C4-2B (cell line): ENCODE data around the gene CBX3.

Source experiments
- H3K27ac ChIP-seq: fragments of 450-650 bp; 2 replicates; pipeline ENCODE4 v1.5.1; 2017
- ZFX ChIP-seq: fragments of 450-650 bp; IDR thresholded peaks from 2 replicates; pipeline ENCODE4 v1.6.1; 2017
- TF ChIP-seq, protein P1 (sequence below): fragments of 450-650 bp; conservative IDR thresholded peaks from 2 replicates; pipeline ENCODE4 v1.5.1; 2017; ENCODE audit warnings: mild to moderate bottlenecking

CBX3 gene

DNA sequence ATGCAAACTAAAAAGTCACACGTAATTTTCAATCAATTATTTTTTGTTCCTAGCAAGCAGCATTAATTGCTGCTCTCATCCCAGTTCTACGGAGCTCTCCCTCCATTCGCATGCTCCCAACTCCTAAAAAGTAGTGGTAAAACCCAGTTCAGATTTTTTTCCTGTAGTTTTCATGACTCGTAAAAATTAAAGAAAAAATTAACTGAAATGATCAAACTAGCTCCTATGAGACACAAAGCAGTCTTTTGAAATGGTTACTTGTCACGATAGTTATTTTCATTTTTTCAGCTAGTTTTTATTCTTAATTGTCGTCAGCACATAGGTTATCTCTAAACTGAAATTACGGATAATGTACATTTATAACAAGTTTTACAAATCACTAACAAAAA lies 2.8 kb upstream of the CBX3 start:
- no peak for TF ChIP-seq ZFX
- TF ChIP-seq, protein P1, sequence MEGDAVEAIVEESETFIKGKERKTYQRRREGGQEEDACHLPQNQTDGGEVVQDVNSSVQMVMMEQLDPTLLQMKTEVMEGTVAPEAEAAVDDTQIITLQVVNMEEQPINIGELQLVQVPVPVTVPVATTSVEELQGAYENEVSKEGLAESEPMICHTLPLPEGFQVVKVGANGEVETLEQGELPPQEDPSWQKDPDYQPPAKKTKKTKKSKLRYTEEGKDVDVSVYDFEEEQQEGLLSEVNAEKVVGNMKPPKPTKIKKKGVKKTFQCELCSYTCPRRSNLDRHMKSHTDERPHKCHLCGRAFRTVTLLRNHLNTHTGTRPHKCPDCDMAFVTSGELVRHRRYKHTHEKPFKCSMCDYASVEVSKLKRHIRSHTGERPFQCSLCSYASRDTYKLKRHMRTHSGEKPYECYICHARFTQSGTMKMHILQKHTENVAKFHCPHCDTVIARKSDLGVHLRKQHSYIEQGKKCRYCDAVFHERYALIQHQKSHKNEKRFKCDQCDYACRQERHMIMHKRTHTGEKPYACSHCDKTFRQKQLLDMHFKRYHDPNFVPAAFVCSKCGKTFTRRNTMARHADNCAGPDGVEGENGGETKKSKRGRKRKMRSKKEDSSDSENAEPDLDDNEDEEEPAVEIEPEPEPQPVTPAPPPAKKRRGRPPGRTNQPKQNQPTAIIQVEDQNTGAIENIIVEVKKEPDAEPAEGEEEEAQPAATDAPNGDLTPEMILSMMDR = no peak
- no peak overlapping the region for H3K27ac ChIP-seq

DNA sequence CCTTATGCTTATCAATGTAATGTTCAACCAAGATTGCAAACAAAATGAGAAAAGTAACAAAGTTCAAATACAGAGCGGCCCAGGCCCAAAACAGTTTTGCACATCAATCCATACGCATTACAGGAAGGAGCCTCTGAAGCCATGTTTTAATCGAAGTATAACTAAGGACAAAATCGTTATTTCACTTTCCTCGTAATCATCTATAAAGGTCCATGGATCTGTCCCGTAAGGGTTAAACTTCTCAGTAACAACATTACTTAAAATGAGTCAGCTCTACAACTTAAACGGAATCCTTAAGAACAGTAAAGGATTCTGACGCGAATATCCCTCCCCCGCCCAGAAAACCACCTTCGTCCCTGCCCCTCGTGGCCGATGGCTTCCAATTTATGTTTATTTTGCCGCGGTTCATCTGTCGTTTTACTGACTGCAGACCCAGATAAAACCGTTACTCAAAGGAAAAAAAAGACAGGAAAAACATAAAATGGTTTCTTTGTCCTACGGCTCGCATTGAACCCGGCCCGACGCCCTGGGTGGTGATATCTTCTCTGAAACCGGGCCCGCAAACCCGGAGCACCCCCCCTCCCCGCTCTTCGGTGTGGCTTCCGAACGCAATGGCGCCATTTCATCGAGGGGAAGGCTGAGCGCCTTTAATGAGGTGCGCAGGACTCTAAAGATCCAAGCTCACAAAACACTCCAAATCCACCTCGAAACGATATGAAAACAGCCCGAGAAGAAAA lies 2.1 kb upstream of the CBX3 start:
- peak overlapping the region; percentile 100 for H3K27ac ChIP-seq
- TF ChIP-seq, protein P1 = no peak

DNA sequence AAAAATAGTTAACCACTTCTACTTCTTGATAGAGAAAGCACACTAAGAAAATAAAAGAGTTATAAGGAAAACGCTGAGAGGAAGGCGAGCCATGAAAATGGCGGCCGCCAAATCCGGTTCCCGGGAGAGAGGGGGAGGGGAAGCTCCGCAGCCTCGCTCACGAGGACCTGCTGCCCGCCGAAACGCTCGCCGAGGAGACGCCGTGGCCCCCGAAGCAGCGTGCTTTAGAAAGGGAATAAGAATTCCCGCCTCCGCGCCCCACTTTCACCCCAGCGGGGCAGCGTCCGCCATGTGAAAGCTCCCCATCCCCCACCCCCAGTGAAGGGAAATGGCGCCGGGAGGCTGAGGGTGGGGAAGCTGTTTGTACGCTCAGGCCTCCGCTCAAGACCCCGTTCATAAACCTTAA lies 1.5 kb upstream of the CBX3 start:
- TF ChIP-seq ZFX = 0 out of 2 replicates have a peak, but pooled peaks have one; percentile 39
- TF ChIP-seq, protein P1 = no peak

DNA sequence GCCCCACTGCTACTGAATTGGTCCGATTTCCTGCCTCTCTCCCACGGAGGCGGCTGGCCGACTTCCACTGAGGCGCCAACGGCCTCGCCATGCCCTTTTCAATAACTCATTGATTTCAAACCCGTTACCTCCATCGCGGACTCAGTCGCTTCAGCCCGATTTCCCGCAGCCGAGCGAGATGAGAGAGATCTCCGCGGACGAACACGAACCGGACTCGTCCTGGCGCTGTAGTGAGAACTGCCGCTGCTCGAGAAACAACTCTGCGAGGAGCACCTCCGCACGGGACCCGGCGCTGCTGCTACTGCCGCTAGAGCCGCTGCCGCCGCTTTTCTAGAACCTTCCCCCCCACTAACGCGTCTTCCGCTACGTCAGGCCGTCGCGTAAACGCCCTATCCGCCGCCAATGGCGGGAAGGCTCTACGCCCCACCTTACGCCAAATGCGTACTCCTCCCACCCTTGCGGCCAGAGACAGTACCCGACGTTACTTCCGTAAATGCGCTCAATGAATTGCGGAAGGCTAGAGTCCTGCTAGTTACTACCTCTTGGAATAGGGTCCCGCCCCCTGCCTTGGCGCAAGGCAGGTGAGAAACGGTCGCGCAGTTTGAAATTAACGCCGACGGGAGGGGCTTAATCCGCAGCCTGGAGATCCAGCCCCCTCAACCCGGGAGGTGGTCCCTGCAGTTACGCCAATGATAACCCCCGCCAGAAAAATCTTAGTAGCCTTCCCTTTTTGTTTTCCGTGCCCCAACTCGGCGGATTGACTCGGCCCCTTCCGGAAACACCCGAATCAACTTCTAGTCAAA lies 900 bp upstream of the CBX3 start, which contains the start of gene HNRNPA2B1:
Gene HNRNPA2B1 (minus strand): TSS at position 303 of the 803 bp plus-strand sequence. CDS start 169 bp downstream, at position 134.
- peak within 1 kb of the TSS; percentile 100 for H3K27ac ChIP-seq
- 0 out of 2 replicates have a peak, but pooled peaks have one; percentile 7 for TF ChIP-seq ZFX
- TF ChIP-seq, protein P1 = no peak

More for the DNA sequence above, 1.5 kb upstream of the CBX3 start:
- peak overlapping the region; percentile 100 for H3K27ac ChIP-seq

DNA sequence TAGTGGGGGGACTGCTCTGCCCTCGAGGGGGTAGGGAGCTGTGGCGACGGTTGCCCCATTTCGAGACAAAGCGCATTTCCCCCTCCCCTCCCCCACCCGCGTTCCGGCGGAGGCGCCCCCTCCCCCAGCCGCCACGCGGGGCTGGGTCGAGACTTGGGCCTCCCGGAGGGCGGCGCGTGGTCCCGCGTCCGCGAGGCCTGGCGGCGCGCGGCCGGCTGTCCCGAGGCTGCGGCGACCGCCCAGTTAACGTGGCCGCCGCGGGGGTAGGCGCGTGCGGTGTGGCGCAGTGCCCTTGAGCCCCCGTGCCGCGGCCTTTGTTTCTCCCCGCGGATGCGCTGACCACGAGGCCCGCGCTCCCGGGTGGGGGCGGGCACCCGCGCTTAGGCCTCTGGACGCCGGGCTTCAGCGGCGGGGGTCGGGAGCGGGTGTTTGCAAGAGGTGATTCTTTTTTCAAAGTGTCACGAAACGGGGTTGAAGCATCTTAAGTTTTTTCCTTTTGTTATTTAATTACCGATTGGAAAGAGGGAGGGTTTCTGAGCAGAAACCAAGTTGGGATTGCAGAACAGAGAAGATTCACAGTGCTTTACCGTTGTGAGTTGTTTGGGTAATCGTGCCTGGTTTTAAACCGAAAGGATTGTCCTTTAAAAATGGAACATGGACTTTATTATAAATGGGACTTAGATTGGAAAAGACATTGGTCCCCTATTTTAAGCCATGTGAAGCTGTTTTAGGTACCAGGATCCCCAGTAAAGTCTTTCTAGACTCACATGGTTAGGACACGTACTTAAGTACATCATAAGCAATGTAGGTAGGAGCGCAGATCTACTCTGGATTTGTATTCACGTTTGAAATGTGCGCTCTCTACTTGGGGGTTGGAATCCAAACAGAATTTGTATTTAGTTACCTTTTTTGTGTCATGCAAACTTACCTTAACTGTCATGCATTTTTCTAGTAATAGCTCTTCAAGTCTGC lies 760 bp downstream of the CBX3 start:
- H3K27ac ChIP-seq = peak overlapping the region; percentile 100
- TF ChIP-seq, protein P1 = no peak
- peak; percentile 90 for TF ChIP-seq ZFX

DNA sequence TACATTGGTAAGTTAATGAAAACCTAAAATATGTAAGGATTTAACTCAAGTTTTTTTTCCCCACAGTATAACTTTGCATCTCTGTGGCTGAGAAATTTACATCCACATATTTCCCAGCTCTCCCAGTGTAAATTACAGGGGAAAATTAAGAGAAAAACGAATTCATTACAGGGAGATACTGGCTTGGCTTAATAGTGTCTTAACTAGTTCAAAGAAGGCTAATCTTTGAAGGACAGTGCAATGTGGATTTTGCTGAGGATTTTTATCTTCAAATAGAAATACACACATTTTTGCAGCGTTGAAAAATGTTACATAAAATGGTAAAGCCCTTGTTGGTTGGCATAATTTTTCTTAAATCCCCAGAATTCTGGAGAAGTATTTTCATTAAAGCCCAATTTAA lies 1.5 kb downstream of the CBX3 start:
- TF ChIP-seq, protein P1 = no peak
- no peak for TF ChIP-seq ZFX

More for the DNA sequence above, 1.5 kb downstream of the CBX3 start:
- no peak overlapping the region for H3K27ac ChIP-seq
